ENCODE measurements around the gene ARHGAP45. TPM values are rescaled to one million over a fixed set of nuclear protein-coding genes. Genes with fewer than 3 reads are reported as not detected.
A peak's percentile ranks its signal among the peaks of the same experiment; 100 is the strongest.

Gene ARHGAP45
- total and polyA plus RNA-seq, 9 of the 15 experiments (the other 6 are each of a cell fraction or from before 2014, with no cell fraction given) = 0.08 to 22.1 (median 4.2) TPM

DNA sequence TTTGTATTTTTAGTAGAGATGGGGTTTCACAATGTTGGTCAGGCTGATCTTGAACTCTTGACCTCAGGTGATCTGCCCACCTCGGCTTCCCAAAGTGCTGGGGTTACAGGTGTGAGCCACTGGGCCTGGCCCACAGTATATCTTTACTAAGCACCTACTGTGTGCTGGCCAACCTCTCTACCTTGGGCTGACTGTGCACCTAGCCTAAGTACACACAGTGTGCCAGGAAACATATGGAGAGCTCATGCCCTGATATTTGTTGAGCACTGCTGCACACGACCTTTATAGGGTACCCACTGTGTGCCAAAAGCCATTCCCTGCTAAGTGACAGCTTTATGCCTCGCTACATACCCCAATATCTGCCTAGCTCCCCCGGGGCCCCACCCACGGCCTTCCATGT lies 6.3 kb upstream of the ARHGAP45 start:
- no peak overlapping the region for H3K4me2 ChIP-seq (ENCODE audit: insufficient read depth, low read length)
- H2AFZ ChIP-seq (ENCODE audit: low read depth, low read length) = no peak overlapping the region
- H4K20me1 ChIP-seq (replicated peaks; ENCODE audit: control insufficient read depth, insufficient read depth, low read length) = no peaks in the 10 kb centered on the region
- no peak overlapping the region for H3K9ac ChIP-seq (ENCODE audit: insufficient read depth in 1 of 2, low read depth in 2 of 2, low read length in 2 of 2)
- WGBS (ENCODE audit: insufficient coverage, low coverage, missing lambda C conversion rate) = 74% methylated on average over 5 of the region's 5 CpGs
- ChIA-PET POLR2A (interaction anchor here (0.6 kb wide), 1 partner anchor 9 kb away, joined by 3 read pairs; no protein-coding TSS in a partner anchor), CTCF (ENCODE audit: low intra/inter-chr PET ratio) (no interaction called here)
- DNase-seq (ENCODE audit: extremely low read depth in 1 of 4, low spot score in 3 of 4) (no peak), ATAC-seq (no peak), FAIRE-seq (no peak)
- peaks cover 3 to 48% of the 10 kb centered on the region in 2 experiments; a peak in 3 of 5 replicates for H3K4me1 ChIP-seq (replicated peaks in 1 of 2; ENCODE audit: control insufficient read depth in 2 of 2, insufficient read depth in 2 of 2, low read length in 2 of 2)
- no peaks in the 10 kb centered on the region for H3K9me3 ChIP-seq (replicated peaks; ENCODE audit: control insufficient read depth, insufficient read depth, low read depth, low read length)
- in situ Hi-C loops (cut with MboI) = no loop called here
- intact Hi-C loops (cut with micrococcal nuclease) = no loop called here
- peaks cover 55% of the 10 kb centered on the region for H3K36me3 ChIP-seq (ENCODE audit: control insufficient read depth, insufficient read depth, low read length)
- H3K9me1 ChIP-seq (ENCODE audit: control insufficient read depth, insufficient read depth, low read length) = no peaks in the 10 kb centered on the region
- TF ChIP-seq ZKSCAN1 (IDR thresholded peaks at IDR 0.05; ENCODE audit: low read depth, low read length) = peak; percentile 94
- no peak for TF ChIP-seq BACH1 (tag; IDR thresholded peaks at IDR 0.05)
- H3K4me3 ChIP-seq = no peak overlapping the region
- H3K27ac ChIP-seq (ENCODE audit: extremely low read depth, low read depth, low read length) = no peak overlapping the region
- BruUV-seq (replicated peaks) = no TSS peak
- H3K27me3 ChIP-seq (ENCODE audit: control insufficient read depth in 2 of 2, insufficient read depth in 2 of 2, low read length in 2 of 2) = no peaks in the 10 kb centered on the region
- H3K79me2 ChIP-seq (ENCODE audit: control insufficient read depth, insufficient read depth, low read length) = no peaks in the 10 kb centered on the region

DNA sequence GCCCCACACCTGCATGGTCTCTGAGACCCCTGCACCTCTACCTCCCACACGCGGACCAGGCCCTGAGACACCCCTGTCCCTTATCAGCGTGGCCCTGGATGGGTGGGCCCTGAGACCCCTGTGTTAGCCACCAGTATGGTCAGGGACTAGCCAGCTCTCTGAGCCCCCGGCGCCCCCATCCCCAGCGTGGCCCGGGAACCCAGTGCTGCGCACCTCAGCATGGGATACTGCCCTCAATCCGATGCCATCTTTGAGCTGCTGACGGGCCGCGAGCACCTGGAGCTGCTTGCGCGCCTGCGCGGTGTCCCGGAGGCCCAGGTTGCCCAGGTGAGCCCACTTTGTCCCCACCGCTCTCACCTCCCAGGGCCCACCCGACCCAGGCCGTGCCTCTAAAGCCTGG lies 5.0 kb upstream of the ARHGAP45 start:
- POLR2A ChIA-PET = interaction anchor here (0.5 to 1.1 kb wide), 2 partner anchors 7 to 36 kb away, joined by 3 to 4 read pairs; no protein-coding TSS in a partner anchor
- DNase-seq (ENCODE audit: extremely low read depth in 1 of 4, low spot score in 3 of 4) = no peak
- no peaks in the 10 kb centered on the region for H3K9me1 ChIP-seq (ENCODE audit: control insufficient read depth, insufficient read depth, low read length)
- peak overlapping the region in 1 of 2 experiments; percentile 37; a peak in 1 of 4 replicates for H3K9ac ChIP-seq (ENCODE audit: insufficient read depth in 1 of 2, low read depth in 2 of 2, low read length in 2 of 2)
- H3K27ac ChIP-seq (ENCODE audit: extremely low read depth, low read depth, low read length) = no peak overlapping the region
- BruUV-seq (replicated peaks) = no TSS peak
- in situ Hi-C loops (cut with MboI) (no loop called here), intact Hi-C loops (cut with micrococcal nuclease) (no loop called here)
- H3K9me3 ChIP-seq (replicated peaks; ENCODE audit: control insufficient read depth, insufficient read depth, low read depth, low read length) = no peaks in the 10 kb centered on the region
- no peaks in the 10 kb centered on the region for H3K27me3 ChIP-seq (ENCODE audit: control insufficient read depth in 2 of 2, insufficient read depth in 2 of 2, low read length in 2 of 2)
- TF ChIP-seq, protein P1, sequence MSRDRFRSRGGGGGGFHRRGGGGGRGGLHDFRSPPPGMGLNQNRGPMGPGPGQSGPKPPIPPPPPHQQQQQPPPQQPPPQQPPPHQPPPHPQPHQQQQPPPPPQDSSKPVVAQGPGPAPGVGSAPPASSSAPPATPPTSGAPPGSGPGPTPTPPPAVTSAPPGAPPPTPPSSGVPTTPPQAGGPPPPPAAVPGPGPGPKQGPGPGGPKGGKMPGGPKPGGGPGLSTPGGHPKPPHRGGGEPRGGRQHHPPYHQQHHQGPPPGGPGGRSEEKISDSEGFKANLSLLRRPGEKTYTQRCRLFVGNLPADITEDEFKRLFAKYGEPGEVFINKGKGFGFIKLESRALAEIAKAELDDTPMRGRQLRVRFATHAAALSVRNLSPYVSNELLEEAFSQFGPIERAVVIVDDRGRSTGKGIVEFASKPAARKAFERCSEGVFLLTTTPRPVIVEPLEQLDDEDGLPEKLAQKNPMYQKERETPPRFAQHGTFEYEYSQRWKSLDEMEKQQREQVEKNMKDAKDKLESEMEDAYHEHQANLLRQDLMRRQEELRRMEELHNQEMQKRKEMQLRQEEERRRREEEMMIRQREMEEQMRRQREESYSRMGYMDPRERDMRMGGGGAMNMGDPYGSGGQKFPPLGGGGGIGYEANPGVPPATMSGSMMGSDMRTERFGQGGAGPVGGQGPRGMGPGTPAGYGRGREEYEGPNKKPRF (IDR thresholded peaks at IDR 0.05; ENCODE audit: low read depth, low read length) = no peak
- peak; percentile 32; the same call in 1 of the 2 replicates for TF ChIP-seq RBFOX2 (IDR thresholded peaks at IDR 0.05; ENCODE audit: low read depth, low read length)
- TF ChIP-seq POLR2G (IDR thresholded peaks at IDR 0.05; ENCODE audit: low read depth, low read length) = 0 out of 2 replicates have a peak, but pooled peaks have one; percentile 45
- no peaks in the 10 kb centered on the region for H4K20me1 ChIP-seq (replicated peaks; ENCODE audit: control insufficient read depth, insufficient read depth, low read length)
- H3K4me1 ChIP-seq (replicated peaks in 1 of 2; ENCODE audit: control insufficient read depth in 2 of 2, insufficient read depth in 2 of 2, low read length in 2 of 2) = peaks cover 9 to 55% of the 10 kb centered on the region in 2 experiments
- ATAC-seq = no peak
- H3K79me2 ChIP-seq (ENCODE audit: control insufficient read depth, insufficient read depth, low read length) = no peaks in the 10 kb centered on the region
- no peak overlapping the region for H3K4me3 ChIP-seq
- H3K4me2 ChIP-seq (ENCODE audit: insufficient read depth, low read length) = no peak overlapping the region
- FAIRE-seq = no peak
- no peak overlapping the region for H2AFZ ChIP-seq (ENCODE audit: low read depth, low read length)
- peaks cover 45% of the 10 kb centered on the region for H3K36me3 ChIP-seq (ENCODE audit: control insufficient read depth, insufficient read depth, low read length)
- CTCF ChIA-PET (ENCODE audit: low intra/inter-chr PET ratio) = no interaction called here
- 93% methylated on average over 20 of the region's 20 CpGs for WGBS (ENCODE audit: insufficient coverage, low coverage, missing lambda C conversion rate)
